Measurements from ENCODE around the gene KRT9. TPM values are rescaled to one million over a fixed set of nuclear protein-coding genes. Genes with fewer than 3 reads are reported as not detected.
"Not testable (repeated sequence)": the region's sequence is repeated elsewhere in the genome, so short reads cannot be mapped to it uniquely, and the experiment has no call there.

Gene KRT9, protein sequence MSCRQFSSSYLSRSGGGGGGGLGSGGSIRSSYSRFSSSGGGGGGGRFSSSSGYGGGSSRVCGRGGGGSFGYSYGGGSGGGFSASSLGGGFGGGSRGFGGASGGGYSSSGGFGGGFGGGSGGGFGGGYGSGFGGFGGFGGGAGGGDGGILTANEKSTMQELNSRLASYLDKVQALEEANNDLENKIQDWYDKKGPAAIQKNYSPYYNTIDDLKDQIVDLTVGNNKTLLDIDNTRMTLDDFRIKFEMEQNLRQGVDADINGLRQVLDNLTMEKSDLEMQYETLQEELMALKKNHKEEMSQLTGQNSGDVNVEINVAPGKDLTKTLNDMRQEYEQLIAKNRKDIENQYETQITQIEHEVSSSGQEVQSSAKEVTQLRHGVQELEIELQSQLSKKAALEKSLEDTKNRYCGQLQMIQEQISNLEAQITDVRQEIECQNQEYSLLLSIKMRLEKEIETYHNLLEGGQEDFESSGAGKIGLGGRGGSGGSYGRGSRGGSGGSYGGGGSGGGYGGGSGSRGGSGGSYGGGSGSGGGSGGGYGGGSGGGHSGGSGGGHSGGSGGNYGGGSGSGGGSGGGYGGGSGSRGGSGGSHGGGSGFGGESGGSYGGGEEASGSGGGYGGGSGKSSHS
- total RNA-seq = not detected

- no peaks in the 10 kb centered on the region for H3K36me3 Mint-ChIP-seq (ENCODE audit: low read depth)
- peaks cover 8% of the 10 kb centered on the region for H3K4me1 Mint-ChIP-seq (ENCODE audit: low read depth)
- peaks cover 7% of the 10 kb centered on the region for H3K9me3 Mint-ChIP-seq
- peaks cover 14% of the 10 kb centered on the region for H3K27me3 Mint-ChIP-seq (ENCODE audit: low read depth)
- no peak for DNase-seq
- CTCF ChIA-PET = interaction anchor here (0.7 to 1.9 kb wide), 2 partner anchors 9 to 91 kb away, joined by 3 to 5 read pairs; no protein-coding TSS in a partner anchor
- no peak within 1 kb of the TSS for H3K27ac Mint-ChIP-seq
- H3K4me3 Mint-ChIP-seq = no peak within 1 kb of the TSS
- intact Hi-C loops (cut with micrococcal nuclease) = no loop called here
Measured at GRCh38 chr17:41571561-41572434, at the start of gene KRT9. Gene KRT9, minus strand, starts transcription at chr17:41572059. Its CDS starts 67 bp downstream, at chr17:41571992.

- DNase-seq; H3K27me3 Mint-ChIP-seq (ENCODE audit: low read depth); H3K4me1 Mint-ChIP-seq (ENCODE audit: low read depth); intact Hi-C loops (cut with micrococcal nuclease); H3K9me3 Mint-ChIP-seq; H3K4me3 Mint-ChIP-seq; H3K27ac Mint-ChIP-seq; H3K36me3 Mint-ChIP-seq (ENCODE audit: low read depth): not testable (repeated sequence)
- CTCF ChIA-PET = interaction anchor here (1.2 kb wide), 1 partner anchor 72 kb away, joined by 4 read pairs; no protein-coding TSS in a partner anchor
Measured at GRCh38 chr17:41621435-41621817, 49.6 kb upstream of the KRT9 start.

GRCh38 chr17:41620583-41621434 lies 49.0 kb upstream of the KRT9 start:
- H3K27me3 Mint-ChIP-seq (ENCODE audit: low read depth) = no peaks in the 10 kb centered on the region
- no peaks in the 10 kb centered on the region for H3K9me3 Mint-ChIP-seq
- no peaks in the 10 kb centered on the region for H3K36me3 Mint-ChIP-seq (ENCODE audit: low read depth)
- H3K4me3 Mint-ChIP-seq = no peak overlapping the region
- intact Hi-C loops (cut with micrococcal nuclease) = no loop called here
- no peaks in the 10 kb centered on the region for H3K4me1 Mint-ChIP-seq (ENCODE audit: low read depth)
- H3K27ac Mint-ChIP-seq = no peak overlapping the region
- CTCF ChIA-PET = no interaction called here
- DNase-seq = no peak

- CTCF ChIA-PET = interaction anchor here (0.7 kb wide), 1 partner anchor 70 kb away, joined by 3 read pairs; no protein-coding TSS in a partner anchor
- H3K36me3 Mint-ChIP-seq (ENCODE audit: low read depth); H3K4me1 Mint-ChIP-seq (ENCODE audit: low read depth); H3K9me3 Mint-ChIP-seq; DNase-seq; H3K27me3 Mint-ChIP-seq (ENCODE audit: low read depth); intact Hi-C loops (cut with micrococcal nuclease); H3K27ac Mint-ChIP-seq; H3K4me3 Mint-ChIP-seq: not testable (repeated sequence)
Measured at GRCh38 chr17:41619927-41620582, 48.2 kb upstream of the KRT9 start.

GRCh38 chr17:41619036-41619926 lies 47.4 kb upstream of the KRT9 start:
- Mint-ChIP-seq H3K9me3 (no peaks in the 10 kb centered on the region), H3K4me3 (no peak overlapping the region), H3K27ac (no peak overlapping the region), H3K4me1 (ENCODE audit: low read depth) (no peaks in the 10 kb centered on the region), H3K27me3 (ENCODE audit: low read depth) (no peaks in the 10 kb centered on the region), H3K36me3 (ENCODE audit: low read depth) (no peaks in the 10 kb centered on the region)
- no peak for DNase-seq
- intact Hi-C loops (cut with micrococcal nuclease) = no loop called here
- CTCF ChIA-PET = interaction anchor here (0.7 to 1.0 kb wide), 2 partner anchors 29 to 70 kb away, joined by 3 read pairs; no protein-coding TSS in a partner anchor

GRCh38 chr17:41618341-41619035 lies 46.6 kb upstream of the KRT9 start:
- no peaks in the 10 kb centered on the region for H3K36me3 Mint-ChIP-seq (ENCODE audit: low read depth)
- H3K4me1 Mint-ChIP-seq (ENCODE audit: low read depth) = no peaks in the 10 kb centered on the region
- H3K4me3 Mint-ChIP-seq = no peak overlapping the region
- no peak for DNase-seq
- no peaks in the 10 kb centered on the region for H3K27me3 Mint-ChIP-seq (ENCODE audit: low read depth)
- intact Hi-C loops (cut with micrococcal nuclease) = no loop called here
- no peak overlapping the region for H3K27ac Mint-ChIP-seq
- CTCF ChIA-PET = interaction anchor here (1.0 kb wide), 1 partner anchor 29 kb away, joined by 3 read pairs; no protein-coding TSS in a partner anchor
- H3K9me3 Mint-ChIP-seq = no peaks in the 10 kb centered on the region

DNA sequence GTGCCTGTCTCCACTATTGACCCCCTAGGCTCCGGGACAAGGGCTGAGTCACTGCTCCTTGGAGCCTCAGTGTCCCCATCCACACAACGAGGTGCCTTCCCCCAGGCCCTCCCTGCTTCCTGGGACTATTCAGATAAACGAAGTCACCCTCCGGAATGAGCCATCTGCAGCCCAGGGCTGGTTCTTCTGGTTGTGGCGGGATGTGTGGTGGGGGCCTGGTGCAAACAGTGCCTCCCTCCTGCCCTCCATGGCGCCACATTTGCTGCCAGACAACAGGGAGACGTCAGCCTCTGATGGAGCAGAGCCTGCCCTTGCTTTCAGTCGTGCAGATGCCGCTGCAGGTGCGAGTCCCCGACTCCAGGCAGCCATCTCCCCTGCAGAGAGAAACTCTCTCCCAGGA lies 45.8 kb upstream of the KRT9 start:
- Mint-ChIP-seq H3K9me3 (no peaks in the 10 kb centered on the region), H3K27me3 (ENCODE audit: low read depth) (no peaks in the 10 kb centered on the region), H3K36me3 (ENCODE audit: low read depth) (no peaks in the 10 kb centered on the region), H3K27ac (no peak overlapping the region), H3K4me1 (ENCODE audit: low read depth) (no peaks in the 10 kb centered on the region), H3K4me3 (no peak overlapping the region)
- CTCF ChIA-PET = no interaction called here
- no peak for DNase-seq
- intact Hi-C loops (cut with micrococcal nuclease) = no loop called here

- H3K4me3 Mint-ChIP-seq = no peak overlapping the region
- no peaks in the 10 kb centered on the region for H3K36me3 Mint-ChIP-seq (ENCODE audit: low read depth)
- CTCF ChIA-PET = no interaction called here
Measured at GRCh38 chr17:41617136-41617535, 45.3 kb upstream of the KRT9 start.

DNA sequence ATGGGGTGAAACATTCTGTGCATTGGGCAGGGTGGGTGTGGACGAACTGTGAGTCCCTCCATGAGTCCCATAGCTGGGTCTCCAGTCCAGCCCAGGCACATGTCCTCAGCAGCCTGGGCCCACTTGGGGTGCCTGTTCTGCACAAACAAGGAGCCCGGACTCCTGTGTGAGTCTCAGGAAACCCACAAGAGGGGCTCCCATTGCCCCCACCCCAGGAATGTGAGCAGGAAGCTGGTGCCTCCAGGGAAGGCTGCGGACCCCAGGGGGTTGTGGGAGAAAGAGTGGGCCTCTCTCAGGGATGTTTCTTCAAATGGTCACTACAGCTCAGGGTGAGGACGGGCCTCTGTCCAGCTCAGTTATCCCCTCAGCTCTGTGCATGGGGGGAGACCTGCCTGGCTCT lies 44.6 kb upstream of the KRT9 start:
- intact Hi-C loops (cut with micrococcal nuclease); H3K9me3 Mint-ChIP-seq; H3K4me1 Mint-ChIP-seq (ENCODE audit: low read depth); CTCF ChIA-PET; H3K27me3 Mint-ChIP-seq (ENCODE audit: low read depth); DNase-seq; H3K36me3 Mint-ChIP-seq (ENCODE audit: low read depth); H3K27ac Mint-ChIP-seq; H3K4me3 Mint-ChIP-seq: not testable (repeated sequence)

More at GRCh38 chr17:41617136-41617535, 45.3 kb upstream of the KRT9 start:
- intact Hi-C loops (cut with micrococcal nuclease) = no loop called here
- H3K27me3 Mint-ChIP-seq (ENCODE audit: low read depth) = no peaks in the 10 kb centered on the region
- no peak for DNase-seq
- H3K27ac Mint-ChIP-seq = no peak overlapping the region
- H3K9me3 Mint-ChIP-seq = no peaks in the 10 kb centered on the region
- H3K4me1 Mint-ChIP-seq (ENCODE audit: low read depth) = no peaks in the 10 kb centered on the region

- Mint-ChIP-seq H3K36me3 (ENCODE audit: low read depth) (no peaks in the 10 kb centered on the region), H3K27ac (no peak overlapping the region), H3K4me3 (no peak overlapping the region), H3K4me1 (ENCODE audit: low read depth) (no peaks in the 10 kb centered on the region), H3K27me3 (ENCODE audit: low read depth) (peaks cover 1% of the 10 kb centered on the region), H3K9me3 (no peaks in the 10 kb centered on the region)
- DNase-seq = no peak
- CTCF ChIA-PET = no interaction called here
- intact Hi-C loops (cut with micrococcal nuclease) = no loop called here
Measured at GRCh38 chr17:41615454-41615853, 43.6 kb upstream of the KRT9 start.

Data from activated naive CD4-positive, alpha-beta T cell treated with anti-CD3 and anti-CD28 coated beads for 36 hours (primary cell).